Esophagus squamous epithelium (tissue), 5 donors: ENCODE results near the gene PHKG2. TPM values are rescaled to one million over a fixed set of nuclear protein-coding genes. Genes with fewer than 3 reads are reported as not detected.

Experiments used
- DNase-seq: peaks from one replicate; lab custom pipeline; 2025; lab: John Stamatoyannopoulos, UW
- H3K27ac ChIP-seq, 4 donors: fragments of 200-600 bp; sonication (generic); one replicate each; pipeline ENCODE4 v1.5.1; 2016 to 2019; ENCODE audit warnings: mild to moderate bottlenecking in 1 of 4
- H3K27me3 ChIP-seq, 4 donors: fragments of 200-600 bp; sonication (generic); 1 replicate in 3 of 4; 2 replicates in 1 of 4; pipeline versions ENCODE4 v1.5.1 to v1.6.0; 2017 to 2021; ENCODE audit warnings: antibody characterized with exemption in 1 of 4
- H3K36me3 ChIP-seq, 3 donors: fragments of 200-600 bp; sonication (generic); one replicate each; pipeline ENCODE4 v1.5.1; 2016 to 2019
- H3K4me1 ChIP-seq, 3 donors: fragments of 200-600 bp; sonication (generic); one replicate each; pipeline ENCODE4 v1.5.1; 2017 to 2019
- H3K4me3 ChIP-seq, 4 donors: fragments of 200-600 bp; sonication (generic); 1 replicate in 3 of 4; 2 replicates in 1 of 4; pipeline ENCODE4 v1.5.1; 2016 to 2019; ENCODE audit warnings: mild to moderate bottlenecking in 2 of 4, moderate library complexity in 1 of 4
- H3K9me3 ChIP-seq, 3 donors: fragments of 200-600 bp; sonication (generic); one replicate each; pipeline ENCODE4 v1.5.1; 2016 to 2019
- POLR2A ChIP-seq, 4 donors: fragments of 450-650 bp; IDR thresholded peaks; one replicate each; pipeline ENCODE4 v1.6.1; 2017; ENCODE audit warnings: antibody characterized with exemption in 4 of 4, mild to moderate bottlenecking in 4 of 4, moderate library complexity in 3 of 4
- WGBS, 2 donors: methylation state at CpG; one replicate each; pipeline ENCODE4 v1.1.5; 2018; 5-methylcytosine and 5-hydroxymethylcytosine counted together
- intact Hi-C: fragments of 100-400 bp; cut with DNase I; formaldehyde crosslinking; loops from one replicate; pipeline ENCODE4 v1.15.0; 2022
- total RNA-seq, 4 donors: library from RNA; depleted of rRNA; stranded (reverse); fragments of >200 nt; gene quantifications; one replicate each; pipeline ENCODE4 v1.1.0, GENCODE V29; 2016
- TF ChIP-seq, protein P1 (sequence below), 6 experiments: fragments of 450-650 bp in 4 of 6; fragments of 200-600 bp in 2 of 6; sonication (generic) in 2 of 6; IDR thresholded peaks; one replicate each; pipeline ENCODE4 v1.5.1; 2016 to 2019; ENCODE audit warnings: antibody characterized with exemption in 6 of 6, mild to moderate bottlenecking in 4 of 6, moderate library complexity in 4 of 6
- donor health status: DM: yes; HTN: yes; CAD: no.

PHKG2 gene
- total RNA-seq, 4 donors from 2014 or later, result 18.6 to 27.8 (median 21.7) TPM

DNA sequence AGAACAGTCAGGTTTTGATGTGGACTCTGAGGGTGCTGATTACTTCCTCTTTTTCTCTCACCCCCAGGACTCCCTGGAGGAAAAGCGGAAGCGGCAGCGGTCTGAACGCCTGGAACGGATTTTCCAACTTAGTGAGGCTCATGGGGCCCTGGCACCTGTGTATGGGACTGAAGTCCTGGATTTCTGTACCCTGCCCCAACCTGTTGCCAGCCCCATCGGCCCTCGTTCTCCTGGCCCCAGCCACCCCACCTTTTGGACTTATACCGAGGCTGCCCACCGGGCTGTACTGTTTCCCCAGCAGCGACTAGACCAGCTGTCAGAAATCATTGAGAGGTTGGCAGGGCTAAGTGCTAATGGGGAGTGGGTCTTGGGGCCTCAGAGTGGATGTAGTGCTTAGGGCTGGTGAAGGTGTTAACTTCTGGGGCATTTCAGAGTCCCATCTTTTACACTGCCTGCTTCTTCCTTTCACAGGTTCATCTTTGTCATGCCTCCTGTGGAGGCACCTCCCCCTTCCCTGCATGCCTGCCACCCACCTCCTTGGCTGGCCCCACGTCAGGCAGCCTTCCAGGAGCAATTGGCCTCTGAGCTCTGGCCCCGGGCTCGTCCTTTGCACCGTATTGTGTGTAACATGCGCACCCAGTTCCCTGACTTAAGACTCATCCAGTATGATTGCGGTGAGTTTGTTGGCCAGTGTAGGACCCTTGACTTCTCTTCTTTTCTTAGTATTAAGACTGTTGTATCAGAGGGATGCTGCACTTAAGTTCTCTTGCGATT is 19.1 kb upstream of the PHKG2 start:
- H3K36me3 ChIP-seq, result peaks cover 30 to 100% (median 51%) of the 10 kb centered on the region in 3 donors
- DNase-seq, result no peak
- no peaks in the 10 kb centered on the region for H3K9me3 ChIP-seq
- 79 to 90% methylated on average over 12 to 17 of the region's 17 CpGs for WGBS, 2 donors
- no peak overlapping the region for H3K4me3 ChIP-seq
- H3K4me1 ChIP-seq, result no peaks in the 10 kb centered on the region
- no peak overlapping the region for H3K27ac ChIP-seq
- TF ChIP-seq, protein P1, sequence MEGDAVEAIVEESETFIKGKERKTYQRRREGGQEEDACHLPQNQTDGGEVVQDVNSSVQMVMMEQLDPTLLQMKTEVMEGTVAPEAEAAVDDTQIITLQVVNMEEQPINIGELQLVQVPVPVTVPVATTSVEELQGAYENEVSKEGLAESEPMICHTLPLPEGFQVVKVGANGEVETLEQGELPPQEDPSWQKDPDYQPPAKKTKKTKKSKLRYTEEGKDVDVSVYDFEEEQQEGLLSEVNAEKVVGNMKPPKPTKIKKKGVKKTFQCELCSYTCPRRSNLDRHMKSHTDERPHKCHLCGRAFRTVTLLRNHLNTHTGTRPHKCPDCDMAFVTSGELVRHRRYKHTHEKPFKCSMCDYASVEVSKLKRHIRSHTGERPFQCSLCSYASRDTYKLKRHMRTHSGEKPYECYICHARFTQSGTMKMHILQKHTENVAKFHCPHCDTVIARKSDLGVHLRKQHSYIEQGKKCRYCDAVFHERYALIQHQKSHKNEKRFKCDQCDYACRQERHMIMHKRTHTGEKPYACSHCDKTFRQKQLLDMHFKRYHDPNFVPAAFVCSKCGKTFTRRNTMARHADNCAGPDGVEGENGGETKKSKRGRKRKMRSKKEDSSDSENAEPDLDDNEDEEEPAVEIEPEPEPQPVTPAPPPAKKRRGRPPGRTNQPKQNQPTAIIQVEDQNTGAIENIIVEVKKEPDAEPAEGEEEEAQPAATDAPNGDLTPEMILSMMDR (IDR thresholded peaks at IDR 0.05), result no peak
- TF ChIP-seq POLR2A (IDR thresholded peaks at IDR 0.05), result no peak
- no peaks in the 10 kb centered on the region for H3K27me3 ChIP-seq
- intact Hi-C loops, result no loop called here

DNA sequence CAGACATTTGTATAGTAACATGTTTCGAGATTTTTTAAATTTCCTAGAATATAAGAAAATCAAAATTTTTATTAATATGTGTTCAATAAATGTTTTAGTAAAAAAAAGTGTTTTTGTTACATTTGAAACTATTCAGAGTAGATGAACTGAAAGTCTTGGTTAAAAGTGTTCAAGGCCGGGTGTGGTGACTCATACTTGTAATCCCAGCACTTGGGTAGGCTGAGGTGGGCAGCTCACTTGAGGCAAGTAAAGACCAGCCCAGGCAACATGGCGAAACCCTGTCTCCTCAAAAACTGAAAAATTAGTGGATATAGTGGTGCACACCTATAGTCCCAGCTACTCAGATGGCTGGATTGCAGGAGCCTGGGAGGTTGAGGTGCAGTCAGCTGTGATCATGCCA is 16.8 kb upstream of the PHKG2 start:
- H3K27me3 ChIP-seq, result no peaks in the 10 kb centered on the region
- no peak for TF ChIP-seq POLR2A (IDR thresholded peaks at IDR 0.05)
- TF ChIP-seq, protein P1 (IDR thresholded peaks at IDR 0.05), result no peak
- peaks cover 22 to 100% (median 53%) of the 10 kb centered on the region in 3 donors for H3K36me3 ChIP-seq
- no peak overlapping the region for H3K4me3 ChIP-seq
- H3K27ac ChIP-seq, result no peak overlapping the region
- no peak for DNase-seq
- intact Hi-C loops, result no loop called here
- no peaks in the 10 kb centered on the region for H3K9me3 ChIP-seq
- no peaks in the 10 kb centered on the region for H3K4me1 ChIP-seq
- WGBS, 2 donors, result 53 to 63% methylated on average over 3 of the region's 3 CpGs

DNA sequence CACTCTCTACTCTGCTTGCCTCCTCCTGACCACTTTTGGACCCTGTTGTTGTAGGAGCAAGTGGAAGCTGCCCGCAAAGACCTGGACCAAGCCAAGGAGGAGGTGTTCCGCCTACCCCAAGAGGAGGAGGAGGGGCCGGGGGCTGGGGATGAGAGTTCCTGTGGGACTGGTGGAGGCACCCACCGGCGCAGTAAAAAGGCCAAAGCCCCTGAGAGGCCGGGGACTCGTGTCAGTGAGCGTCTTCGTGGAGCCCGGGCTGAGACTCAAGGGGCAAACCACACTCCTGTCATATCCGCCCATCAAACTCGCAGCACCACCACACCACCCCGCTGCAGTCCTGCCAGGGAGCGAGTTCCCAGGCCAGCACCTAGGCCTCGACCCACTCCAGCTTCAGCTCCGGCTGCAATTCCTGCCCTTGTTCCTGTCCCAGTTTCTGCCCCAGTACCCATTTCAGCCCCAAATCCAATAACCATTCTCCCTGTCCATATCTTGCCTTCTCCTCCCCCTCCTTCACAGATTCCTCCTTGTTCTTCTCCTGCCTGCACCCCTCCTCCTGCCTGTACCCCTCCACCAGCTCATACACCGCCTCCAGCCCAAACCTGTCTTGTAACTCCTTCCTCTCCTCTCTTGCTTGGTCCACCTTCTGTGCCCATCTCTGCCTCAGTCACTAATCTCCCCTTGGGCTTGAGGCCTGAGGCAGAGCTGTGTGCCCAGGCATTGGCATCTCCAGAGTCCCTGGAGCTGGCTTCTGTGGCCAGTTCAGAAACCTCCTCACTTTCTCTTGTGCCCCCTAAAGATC is 11.0 kb upstream of the PHKG2 start:
- H3K4me1 ChIP-seq, result peaks cover 13 to 34% (median 28%) of the 10 kb centered on the region in 3 donors
- peaks cover 35 to 82% (median 59%) of the 10 kb centered on the region in 3 donors for H3K36me3 ChIP-seq
- no peak overlapping the region for H3K27ac ChIP-seq
- intact Hi-C loops, result no loop called here
- H3K9me3 ChIP-seq, result no peaks in the 10 kb centered on the region
- H3K27me3 ChIP-seq, result no peaks in the 10 kb centered on the region
- TF ChIP-seq, protein P1 (IDR thresholded peaks at IDR 0.05), result no peak
- no peak for TF ChIP-seq POLR2A (IDR thresholded peaks at IDR 0.05)
- no peak overlapping the region for H3K4me3 ChIP-seq
- DNase-seq, result no peak
- 87 to 93% methylated on average over 11 to 15 of the region's 17 CpGs for WGBS, 2 donors

DNA sequence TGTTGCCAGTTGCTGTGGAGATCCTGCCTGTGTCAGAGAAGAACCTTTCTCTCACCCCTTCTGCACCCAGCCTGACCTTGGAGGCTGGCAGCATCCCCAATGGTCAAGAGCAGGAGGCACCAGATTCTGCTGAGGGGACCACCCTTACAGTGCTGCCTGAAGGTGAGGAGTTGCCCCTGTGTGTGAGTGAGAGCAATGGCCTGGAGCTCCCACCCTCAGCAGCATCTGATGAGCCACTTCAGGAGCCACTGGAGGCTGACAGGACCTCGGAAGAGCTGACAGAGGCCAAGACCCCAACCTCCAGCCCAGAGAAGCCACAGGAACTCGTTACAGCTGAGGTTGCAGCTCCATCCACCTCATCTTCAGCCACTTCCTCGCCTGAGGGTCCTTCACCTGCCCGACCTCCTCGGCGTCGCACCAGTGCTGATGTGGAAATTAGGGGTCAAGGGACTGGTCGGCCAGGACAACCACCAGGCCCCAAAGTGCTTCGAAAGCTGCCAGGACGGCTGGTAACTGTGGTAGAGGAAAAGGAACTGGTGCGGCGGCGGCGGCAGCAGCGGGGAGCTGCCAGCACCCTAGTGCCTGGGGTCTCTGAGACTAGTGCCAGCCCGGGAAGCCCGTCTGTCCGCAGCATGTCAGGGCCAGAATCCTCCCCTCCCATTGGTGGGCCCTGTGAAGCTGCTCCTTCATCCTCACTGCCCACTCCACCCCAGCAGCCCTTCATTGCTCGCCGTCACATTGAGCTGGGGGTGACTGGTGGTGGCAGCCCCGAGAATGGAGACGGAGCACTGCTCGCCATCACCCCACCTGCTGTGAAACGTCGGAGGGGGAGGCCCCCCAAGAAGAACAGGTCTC is 10.2 kb upstream of the PHKG2 start:
- Histone ChIP-seq H3K4me1 (peaks cover 13 to 38% (median 29%) of the 10 kb centered on the region in 3 donors), H3K36me3 (peaks cover 38 to 82% (median 59%) of the 10 kb centered on the region in 3 donors), H3K27ac (no peak overlapping the region), H3K27me3 (no peaks in the 10 kb centered on the region), H3K4me3 (no peak overlapping the region), H3K9me3 (no peaks in the 10 kb centered on the region)
- TF ChIP-seq, protein P1 (IDR thresholded peaks at IDR 0.05), result no peak
- no peak for TF ChIP-seq POLR2A (IDR thresholded peaks at IDR 0.05)
- intact Hi-C loops, result no loop called here
- no peak for DNase-seq
- 80 to 90% methylated on average over 2 to 21 of the region's 25 CpGs for WGBS, 2 donors
